HT1080 (cell line): ENCODE results near the gene LACTB. TPM values are rescaled to one million over a fixed set of nuclear protein-coding genes. Genes with fewer than 3 reads are reported as not detected.

ENCODE experiments used
- DNase-seq: peaks from one replicate; pipeline ENCODE4 v3.0.0-alpha.2; 2015; ENCODE audit warnings: low read depth
- polyA plus RNA-seq, 2 experiments: library from polyadenylated mRNA; depleted of rRNA; stranded (reverse); fragments of >200 nt; gene quantifications; 2 replicates each; pipeline ENCODE4 v1.2.3, GENCODE V29; 2015
- total RNA-seq: library from RNA; depleted of rRNA; stranded (reverse); fragments of >200 nt; shearing (Covaris generic); gene quantifications from 2 replicates; pipeline ENCODE4 v1.2.3, GENCODE V29; 2014; rRNA removed

The LACTB gene
- 17.8 and 18.6 TPM in 2 replicates for total RNA-seq
- 50.2 and 60.0 TPM in 2 replicates for polyA plus RNA-seq (2015; cell fraction: cytosol; rRNA removed)
- 52.2 and 55.0 TPM in 2 replicates for polyA plus RNA-seq (2015; cell fraction: nucleus; rRNA removed)

DNA sequence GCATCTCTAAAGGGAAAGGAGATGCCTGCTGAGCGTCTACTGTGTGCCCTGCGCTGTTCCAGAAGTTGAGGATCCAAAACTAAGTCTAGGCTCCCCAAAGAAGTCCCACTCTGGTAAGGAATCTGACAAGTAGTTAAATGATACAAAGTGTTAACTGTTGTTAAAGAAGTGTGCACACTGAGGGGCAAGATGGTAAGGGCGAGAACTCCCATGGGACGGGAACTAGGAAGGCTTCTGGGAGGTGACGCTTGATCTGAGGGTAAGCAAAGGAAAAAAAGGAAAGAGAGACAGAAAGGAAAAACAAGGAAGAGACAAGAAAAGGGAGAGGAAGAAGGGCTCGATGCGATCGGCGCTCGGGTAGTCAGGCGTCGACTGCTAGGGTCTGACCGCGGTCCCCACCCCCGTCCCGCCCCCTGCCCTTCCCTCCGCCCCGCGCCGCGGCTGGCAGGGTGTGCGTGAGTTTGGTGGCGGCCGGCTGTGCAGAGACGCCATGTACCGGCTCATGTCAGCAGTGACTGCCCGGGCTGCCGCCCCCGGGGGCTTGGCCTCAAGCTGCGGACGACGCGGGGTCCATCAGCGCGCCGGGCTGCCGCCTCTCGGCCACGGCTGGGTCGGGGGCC, at the start of gene LACTB:
Gene LACTB, plus strand, starts transcription at position 480 of the 620 bp plus-strand sequence. Its CDS starts 11 bp downstream, at position 491.
- DNase-seq = peak; percentile 74

DNA sequence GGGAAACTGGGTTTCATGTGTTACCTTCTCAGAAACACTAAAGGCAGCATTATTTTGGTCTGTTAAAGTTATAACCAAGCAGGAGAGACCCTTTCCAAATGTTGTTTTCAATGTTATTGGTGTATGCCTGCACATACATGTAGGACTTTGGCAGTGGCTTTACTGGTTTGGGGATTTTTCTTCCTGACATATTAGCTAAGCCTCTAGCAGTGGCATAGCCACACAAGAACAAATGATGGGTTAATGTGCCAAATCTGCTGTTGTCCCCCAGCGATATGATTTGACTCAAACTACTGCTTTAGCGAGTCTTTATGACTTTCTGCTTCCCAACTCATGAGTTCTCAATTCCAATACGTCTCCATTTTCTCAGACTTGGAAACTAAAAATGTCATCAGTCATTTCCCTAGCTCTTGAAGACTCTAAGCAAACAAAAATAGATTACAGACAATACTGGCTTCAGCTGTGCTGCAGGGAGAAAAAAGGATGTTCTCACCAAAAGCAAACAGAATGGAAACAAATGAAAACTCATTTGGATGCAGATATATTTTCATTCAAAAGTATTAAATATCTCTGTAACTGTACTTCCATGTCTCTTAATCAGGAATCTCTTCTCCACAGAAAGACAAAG, 49.5 kb upstream of the LACTB start:
- no peak for DNase-seq

GRCh38 chr15:63072809-63073277, 48.8 kb upstream of the LACTB start:
- DNase-seq = no peak

DNA sequence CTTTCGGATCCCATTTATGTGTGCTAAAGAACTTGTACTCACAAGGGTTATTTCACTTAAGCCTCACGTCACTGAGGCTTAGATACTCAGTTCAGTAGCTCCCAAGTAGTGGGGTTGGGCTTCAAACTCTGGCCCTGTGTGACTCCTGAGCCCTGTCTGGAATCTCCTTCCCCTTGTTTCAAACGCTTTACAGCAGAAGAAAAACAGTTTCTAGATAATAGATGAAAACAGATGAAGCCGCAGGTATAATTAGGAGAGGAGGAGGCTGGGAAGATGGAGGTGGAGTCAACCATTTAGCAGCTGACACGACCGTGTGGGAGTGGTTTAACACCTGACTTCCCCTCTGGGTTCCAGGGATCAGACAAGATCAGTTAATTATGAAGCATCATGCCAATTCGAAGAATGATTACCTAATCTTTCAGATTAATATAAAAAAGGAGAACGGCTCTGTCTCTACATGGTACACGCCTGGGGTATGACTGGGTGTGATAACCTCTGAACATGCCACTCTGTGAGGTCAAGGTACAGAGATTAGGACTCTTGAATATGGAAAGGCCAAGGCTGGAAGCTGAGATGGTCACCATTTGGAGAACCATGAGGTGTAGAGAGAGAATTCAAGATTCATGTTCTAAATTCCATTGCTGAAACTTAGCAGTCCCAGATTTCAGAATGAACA, 48.0 kb upstream of the LACTB start:
- DNase-seq = no peak

DNA sequence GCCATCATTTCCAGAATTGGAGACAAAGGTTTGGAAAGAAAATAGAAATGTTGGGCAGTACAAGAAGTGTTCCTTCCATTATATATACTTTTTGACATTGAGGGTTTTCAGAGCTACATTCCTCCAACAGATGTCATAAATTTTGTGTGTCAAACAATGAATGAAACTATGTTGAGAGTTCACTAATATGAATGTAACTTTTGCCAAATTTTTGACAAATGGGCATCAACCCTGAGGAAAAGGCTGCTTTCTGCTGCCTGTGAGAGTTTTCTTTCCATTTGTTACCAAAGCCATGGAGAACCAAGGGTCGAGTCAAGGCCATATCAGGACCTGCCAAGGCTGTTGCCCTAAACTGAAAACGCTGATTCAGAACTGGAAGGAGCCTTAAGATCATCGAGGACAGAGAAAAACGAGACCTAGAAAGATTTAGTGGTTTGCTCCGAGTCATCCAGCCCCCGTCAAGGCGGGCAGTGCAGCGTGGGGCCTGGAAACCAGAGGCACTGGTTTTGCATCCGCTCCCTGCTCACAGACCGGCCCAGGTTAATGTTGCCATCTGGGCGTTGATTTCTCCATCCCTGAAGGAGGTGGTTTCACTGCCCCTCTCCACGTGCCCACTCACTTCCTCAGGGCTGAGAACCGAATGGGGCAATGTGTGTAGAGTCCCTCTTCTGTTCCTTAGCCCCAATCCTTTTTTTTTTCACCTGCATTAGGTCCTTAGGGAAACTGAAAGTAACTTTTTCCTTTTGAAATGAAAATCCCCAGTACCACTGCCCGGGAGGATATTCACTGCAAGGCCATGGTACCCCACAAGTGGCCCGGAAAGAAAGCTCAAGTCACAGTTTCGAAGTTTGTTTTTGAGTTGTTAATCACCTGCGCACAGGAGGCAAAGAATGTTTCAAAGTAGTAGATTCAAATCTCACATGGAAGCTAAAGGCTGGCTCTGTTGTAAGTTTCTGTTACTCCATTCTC, 46.4 kb upstream of the LACTB start:
- no peak for DNase-seq

- DNase-seq = peak; percentile 74
Observed at GRCh38 chr15:63075984-63076713, 45.5 kb upstream of the LACTB start.

DNA sequence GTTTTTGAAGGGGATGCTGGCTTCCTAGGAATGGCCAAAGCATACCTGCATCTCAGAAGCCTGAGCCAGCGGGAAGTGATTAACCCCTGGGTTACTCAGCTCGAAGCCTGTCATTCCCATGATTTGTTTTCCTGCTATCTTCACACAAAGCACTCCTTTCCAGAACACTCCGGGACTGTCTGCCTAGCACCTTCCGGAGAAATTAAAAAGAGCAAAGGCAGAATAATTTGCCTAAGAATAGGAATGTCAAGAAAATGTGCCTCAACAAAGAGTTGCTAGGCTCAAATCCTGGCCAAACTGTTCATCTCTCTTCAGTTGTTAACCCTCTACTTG, 45.0 kb upstream of the LACTB start:
- DNase-seq = peak; percentile 72

- DNase-seq = no peak
Observed at GRCh38 chr15:63077952-63078351, 43.7 kb upstream of the LACTB start.

DNA sequence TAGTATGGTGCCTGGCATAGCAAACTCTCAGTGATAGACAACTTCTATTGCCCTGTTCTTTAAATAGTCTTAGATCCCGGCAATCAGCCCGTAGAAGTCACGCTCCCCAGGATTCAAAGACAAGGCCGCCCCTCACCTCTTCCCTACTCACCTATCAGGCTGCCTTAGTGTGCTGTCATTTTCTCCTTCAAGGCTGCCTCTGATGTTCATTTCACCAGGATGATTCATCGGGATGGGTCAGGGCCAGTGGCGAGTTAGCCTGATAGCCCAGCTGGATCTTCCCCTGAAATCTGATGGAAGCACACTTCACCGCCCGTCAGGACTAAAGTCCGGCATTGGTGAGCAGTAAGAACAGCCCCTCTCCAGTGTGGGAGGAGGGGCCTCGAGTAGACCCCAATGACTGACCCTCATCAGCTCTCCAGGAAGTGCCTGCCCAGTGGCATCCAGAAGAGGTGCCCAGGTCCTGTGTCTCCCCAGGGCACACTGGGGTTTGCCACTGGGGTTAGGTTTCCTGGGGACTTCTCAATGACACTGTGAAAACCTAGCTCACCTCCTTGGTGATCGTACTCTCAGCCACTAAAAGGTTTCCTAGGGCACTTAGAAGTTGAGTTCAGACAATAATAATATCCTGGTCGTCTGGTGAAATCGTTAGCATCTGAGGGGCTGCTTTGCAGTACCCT, 41.6 kb upstream of the LACTB start:
- peak; percentile 53 for DNase-seq

GRCh38 chr15:63080634-63081250, 40.9 kb upstream of the LACTB start:
- DNase-seq = no peak

DNA sequence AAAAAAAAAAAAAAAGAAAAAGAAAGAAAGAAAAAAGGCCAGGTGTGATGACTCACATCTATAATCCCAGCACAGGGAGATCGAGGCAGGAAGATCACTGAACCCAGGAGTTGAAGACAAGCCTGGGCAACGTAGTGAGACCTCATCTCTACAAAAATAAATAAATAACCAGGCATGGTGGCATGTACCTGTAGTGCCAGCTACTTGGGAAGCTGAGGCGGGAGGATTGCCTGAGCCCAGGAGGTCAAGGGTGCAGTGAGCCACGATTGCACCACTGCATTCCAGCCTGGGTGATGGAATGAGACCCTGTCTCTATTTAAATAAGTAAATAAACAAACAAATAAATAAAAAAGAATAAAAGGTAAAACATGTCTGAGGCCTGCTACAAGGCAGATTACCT, 39.3 kb upstream of the LACTB start:
- no peak for DNase-seq

- no peak for DNase-seq
Observed at GRCh38 chr15:63083044-63083443, 38.6 kb upstream of the LACTB start.

DNA sequence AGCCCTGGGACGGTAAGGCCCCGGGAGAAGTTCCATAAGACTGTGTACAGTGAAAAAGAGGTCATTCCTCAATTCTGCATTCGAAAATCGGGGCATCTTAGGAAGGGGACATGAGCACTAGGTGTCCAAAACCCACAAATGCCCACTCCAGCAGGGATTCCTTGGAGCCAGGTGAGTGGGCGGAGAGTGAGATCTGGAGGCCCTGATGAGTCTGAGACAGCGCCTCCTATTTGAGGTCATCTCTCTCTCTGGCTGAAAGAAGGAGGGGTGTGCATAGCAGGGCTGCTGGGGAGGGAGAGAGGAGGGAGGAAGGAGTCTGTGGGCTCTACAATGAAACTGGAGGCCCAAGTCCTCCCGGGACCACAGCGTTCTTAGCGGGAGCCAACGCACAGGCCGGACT, 38.1 kb upstream of the LACTB start:
- DNase-seq = no peak

- DNase-seq = no peak
Observed at GRCh38 chr15:63084806-63085205, 36.9 kb upstream of the LACTB start.

- no peak for DNase-seq
Observed at GRCh38 chr15:63085289-63085688, 36.4 kb upstream of the LACTB start.

DNA sequence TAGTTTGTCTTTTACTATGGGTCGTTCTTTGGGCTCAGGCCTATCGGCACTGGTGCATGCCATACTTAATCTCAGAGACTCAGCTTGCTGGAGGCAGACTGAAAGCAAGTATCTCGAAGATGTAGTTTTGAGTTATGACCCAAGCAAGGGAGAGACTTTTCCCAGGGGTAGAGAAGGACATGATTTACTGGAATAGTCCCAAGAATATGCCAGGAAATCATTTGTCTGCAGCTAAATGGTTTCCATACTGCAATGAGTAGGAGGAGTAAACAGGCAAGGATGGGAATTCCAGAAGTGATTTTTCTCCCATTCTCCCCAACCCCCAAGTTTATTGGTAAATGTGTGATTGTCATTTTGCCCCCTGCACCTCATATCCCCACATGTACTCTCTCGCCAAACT, 35.4 kb upstream of the LACTB start:
- no peak for DNase-seq

GRCh38 chr15:63086947-63087346, 34.7 kb upstream of the LACTB start:
- DNase-seq = no peak

DNA sequence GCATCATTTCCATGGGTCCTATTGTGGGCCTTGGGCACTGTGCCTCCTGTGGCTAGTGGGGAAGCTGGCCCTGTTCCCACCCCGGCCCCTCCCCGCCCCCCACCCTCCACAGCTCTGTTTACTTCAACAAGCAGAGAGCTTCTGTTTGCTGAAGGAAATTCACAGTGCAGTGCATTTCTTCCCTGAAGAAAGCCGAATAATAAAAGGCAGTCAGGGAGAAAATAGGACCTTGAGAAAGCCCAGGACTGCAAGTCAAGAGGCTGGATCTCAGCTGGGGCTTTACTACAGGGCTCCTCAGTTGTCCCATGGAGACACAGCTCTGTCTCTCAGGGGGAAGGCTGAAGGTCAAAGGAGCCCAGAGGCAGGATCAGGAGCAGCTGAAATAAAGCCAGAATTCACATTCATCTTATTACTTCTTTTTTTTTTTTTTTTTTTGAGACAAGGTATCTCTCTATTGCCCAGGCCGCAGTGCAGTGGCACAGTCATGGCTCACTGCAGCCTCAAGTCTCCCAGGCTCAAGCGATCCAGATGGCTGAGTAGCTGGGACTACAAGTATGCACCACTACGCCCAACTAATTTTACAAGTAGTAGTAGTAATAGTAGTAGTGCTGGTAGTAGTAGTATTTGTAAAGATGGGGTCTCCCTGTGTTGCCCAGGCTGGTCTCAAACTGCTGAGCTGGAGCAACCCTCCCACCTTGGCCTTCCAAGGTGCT, 33.0 kb upstream of the LACTB start:
- no peak for DNase-seq
